Pulmonary artery endothelial cell (primary cell): ENCODE results near the gene SLC25A21. TPM values are rescaled to one million over a fixed set of nuclear protein-coding genes. Genes with fewer than 3 reads are reported as not detected.
A peak's percentile ranks its signal among the peaks of the same experiment; 100 is the strongest.

ENCODE experiments used
- DNase-seq: peaks from one replicate; pipeline ENCODE4 v3.0.0-alpha.2; 2011; ENCODE audit warnings: low read depth, low spot score
- total RNA-seq: library from RNA; depleted of rRNA; stranded (reverse); fragments of >200 nt; gene quantifications from 2 replicates; pipeline ENCODE4 v1.2.3, GENCODE V29; 2014

SLC25A21 gene
- total RNA-seq, 1 donor from 2014 or later = 2.2 TPM

DNA sequence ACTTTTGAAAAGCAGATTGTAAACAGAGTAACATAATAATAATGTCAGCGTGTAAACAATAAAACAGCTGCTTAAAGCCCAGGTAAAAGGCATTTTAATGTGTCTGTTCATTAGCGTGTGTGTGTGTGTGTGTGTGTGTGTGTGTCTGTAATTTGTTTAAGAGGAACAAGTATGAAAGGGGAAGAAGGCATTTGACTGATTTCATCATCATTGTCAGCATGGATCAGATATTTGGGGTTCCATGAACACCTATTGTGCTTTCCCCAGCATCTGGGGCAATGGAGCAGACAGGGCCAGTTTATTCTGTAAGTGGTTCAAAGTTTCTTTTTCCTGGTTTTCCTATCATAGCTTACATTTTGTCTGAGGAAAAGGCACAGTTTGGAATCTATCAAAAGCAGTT, 28.9 kb downstream of the SLC25A21 start:
- no peak for DNase-seq

DNA sequence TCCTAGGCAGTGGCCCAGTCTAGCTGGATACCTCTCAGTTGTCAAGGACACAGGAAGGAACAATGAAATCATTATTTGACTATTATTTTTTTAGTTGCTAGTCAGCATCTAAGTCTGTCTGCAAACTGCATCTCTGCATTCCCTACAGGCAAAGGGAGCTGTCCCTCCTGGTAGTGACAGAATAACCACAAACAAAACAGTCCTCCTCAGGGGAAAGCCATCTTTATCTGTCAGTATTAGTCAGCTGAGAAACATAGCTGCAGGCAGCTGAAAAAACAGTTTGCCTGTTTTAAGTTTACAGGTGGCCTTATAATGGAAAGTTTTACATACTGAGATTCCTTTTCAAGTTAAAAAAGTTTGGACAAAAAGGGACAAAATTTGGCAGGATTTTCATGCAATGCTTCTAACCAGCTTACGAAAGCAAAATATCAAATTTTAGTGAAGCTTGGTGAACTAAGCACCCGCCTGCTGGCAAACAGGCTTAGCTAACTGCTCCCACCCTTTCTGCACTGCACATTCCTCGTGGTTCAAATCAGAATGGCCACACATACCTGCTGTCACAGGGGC, 29.5 kb downstream of the SLC25A21 start:
- peak; percentile 8 for DNase-seq

DNA sequence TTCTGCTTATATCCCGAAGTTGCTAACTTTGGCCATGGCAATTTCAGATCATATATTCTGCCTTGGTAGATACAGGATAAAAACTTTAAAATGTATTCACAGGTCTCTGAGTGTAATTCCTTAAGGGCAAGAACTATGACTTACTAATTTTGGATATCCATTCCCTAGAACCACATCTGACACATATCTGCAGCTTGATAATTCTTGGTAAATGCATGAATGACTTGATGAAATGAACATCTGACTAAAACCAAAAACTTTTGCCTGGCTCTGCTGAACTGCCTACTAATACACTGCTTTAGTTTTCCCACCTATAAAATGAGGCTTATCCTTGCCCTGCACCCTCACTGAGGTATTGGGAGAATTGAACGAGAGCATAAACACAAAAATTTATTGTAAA, 32.2 kb downstream of the SLC25A21 start:
- no peak for DNase-seq

DNA sequence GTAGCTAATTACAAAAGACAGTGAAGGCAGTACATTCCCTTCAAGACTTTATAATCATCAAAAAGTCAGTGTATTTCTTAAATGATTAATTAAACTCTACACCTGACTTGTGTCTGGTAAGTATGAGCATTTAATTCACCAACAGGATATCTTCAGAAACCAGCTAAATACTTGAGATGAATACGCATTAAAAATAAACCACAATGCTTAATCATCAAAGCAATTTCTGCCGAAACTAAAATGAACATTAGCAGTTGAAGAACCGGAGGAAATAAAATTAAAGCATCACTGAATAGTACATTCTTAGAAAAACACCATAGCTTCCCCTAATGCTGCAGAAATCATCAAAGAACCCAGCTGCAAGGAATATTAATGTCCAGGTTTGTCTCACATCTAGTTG, 32.7 kb downstream of the SLC25A21 start:
- no peak for DNase-seq

DNA sequence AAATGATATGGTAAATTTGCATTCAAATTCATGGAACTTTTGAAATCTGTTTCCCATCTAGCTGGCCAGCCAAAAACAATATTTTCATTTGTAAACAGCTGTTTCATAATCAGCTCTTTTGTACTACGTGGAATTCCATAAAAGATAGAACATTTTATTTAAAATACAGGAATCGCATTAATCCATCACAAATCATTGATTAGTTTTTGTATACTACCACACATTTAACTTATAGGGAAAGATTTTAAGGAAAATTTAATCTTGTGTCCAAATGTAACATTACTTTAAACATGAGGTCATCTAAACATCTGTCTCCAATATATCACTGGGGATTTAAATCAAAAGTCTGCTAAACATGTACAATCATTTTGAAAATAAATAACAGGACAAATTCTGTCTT, 33.5 kb downstream of the SLC25A21 start:
- no peak for DNase-seq

DNA sequence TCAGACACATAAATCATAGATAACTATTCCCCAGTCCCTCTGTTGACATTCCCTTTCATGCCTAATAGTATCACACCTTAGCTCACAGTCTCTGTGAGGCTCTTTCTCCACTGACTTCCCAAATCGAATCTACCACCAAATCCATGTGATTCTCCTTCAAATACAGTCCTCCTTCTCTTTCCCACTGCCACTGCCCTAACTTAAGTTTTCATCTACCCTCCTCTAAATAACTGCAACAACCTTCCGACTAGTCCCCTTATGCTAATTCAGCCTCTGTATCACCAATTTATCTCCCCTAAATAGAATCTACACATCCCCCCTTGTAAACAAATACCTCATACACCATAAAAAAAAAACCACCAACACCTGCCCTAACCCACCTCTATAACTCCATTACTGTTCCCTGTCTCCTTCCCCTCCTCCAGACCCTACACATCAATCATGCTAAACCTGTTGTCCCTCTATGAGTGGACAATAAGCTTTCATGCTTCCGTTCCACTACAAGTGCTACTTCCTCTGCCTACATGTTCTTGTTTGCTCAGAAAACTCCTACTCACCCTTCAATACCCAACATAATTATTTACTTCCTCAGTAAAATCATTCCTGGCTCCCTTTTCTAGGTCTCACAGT, 39.0 kb downstream of the SLC25A21 start:
- DNase-seq = no peak

DNA sequence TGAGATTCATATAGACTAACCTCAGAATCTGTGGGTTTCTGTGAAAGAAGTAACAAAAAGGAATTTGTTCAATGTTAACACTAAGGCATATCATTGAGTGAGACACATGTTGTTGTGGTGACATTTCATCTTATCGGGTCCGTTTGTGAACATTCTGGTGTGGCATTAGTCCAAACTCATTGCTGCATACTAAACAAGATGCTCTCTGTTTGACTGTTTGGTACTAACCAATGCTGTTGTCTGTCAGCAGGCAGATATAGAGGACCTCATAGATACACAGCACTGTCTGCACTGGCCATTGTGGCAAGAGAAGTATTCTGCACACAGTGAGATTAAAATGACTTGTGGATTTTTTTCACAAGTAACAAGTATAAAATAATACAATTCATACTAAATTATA, 41.2 kb downstream of the SLC25A21 start:
- no peak for DNase-seq

DNA sequence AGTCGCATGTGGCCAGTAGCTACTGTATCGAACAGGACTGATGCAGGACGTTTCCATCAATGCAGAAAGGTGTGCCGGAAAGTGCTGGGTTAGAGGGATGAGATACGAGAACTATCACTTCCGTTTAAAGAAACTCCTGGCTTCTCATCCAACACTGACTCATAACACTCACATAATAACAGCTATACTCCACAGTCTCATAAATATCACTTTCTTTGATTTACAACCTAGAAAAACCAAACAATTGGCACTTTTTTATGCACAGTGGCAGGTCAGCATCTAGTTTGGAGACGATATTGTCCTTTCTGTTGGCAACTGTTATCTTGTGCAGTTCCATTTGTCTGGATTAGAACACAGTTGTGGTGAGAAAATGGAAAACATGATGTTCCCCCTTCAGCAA, 43.4 kb downstream of the SLC25A21 start:
- DNase-seq = no peak

DNA sequence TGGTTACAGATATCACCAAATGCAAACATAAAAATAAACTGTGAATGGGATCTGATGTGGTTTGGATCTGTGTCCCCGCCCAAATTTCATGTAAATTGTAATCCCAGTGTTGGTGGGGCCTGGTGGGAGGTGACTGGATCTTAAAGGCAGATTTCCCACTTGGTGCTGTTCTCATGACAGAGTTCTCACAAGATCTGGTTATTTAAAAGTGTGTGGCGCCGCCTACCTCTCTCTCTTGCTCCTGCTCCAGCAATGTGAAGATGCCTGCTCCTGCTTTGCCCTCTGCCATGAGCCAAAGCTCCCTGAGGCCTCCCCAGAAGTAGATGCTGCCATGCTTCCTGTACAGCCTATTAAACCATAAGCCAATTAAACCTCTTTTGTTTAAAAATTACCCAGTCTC, 47.8 kb downstream of the SLC25A21 start:
- no peak for DNase-seq

DNA sequence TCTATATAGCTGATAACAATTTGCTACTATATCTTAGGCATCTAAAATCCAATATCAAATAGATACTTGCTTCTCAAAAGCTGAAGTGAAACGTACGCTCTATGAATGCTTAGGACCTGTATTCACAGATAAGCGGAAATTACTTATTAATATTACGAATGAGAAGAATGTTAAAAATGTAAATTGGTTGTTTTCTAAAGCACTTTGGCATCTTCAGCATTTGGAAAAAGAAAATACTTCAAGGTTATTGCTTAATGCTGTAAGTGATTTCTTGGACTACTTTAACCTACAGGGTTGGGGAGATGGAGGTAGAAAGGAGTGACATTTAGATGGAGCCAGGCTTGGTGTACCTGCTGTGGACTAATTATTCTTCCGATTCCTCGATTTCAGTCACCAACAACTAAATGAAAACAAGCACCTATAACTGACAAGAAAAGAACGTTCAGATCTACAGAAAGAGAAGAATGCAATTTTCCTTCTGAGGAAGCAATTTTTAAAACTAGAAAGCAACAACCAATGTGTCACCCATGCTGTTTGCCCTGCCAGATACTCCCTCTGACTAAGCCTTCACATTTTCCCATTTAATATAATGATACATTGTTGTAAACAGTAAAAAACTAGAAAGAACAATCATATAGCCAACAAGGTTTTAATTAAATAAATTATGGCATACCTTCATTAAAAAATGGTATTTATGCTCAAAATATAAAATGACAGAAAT, 49.3 kb downstream of the SLC25A21 start:
- no peak for DNase-seq

DNA sequence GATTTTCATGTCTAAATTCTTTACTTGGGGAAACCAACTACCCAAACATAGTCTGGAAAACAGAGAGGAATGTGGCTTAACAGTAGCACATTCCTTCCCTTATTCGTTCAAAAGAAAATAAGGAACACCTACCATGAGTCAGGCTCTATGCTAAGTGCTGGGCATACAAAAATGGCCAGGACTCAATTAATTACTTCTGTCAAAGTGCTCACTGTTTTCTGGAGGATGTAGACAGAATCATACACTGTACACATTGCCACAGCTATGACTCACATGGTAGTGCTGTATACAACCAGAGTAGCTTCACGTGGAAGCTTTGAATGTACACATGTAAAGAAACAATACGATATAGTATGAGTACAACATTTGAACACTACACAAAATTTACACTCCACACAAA, 50.1 kb downstream of the SLC25A21 start:
- peak; percentile 41 for DNase-seq

DNA sequence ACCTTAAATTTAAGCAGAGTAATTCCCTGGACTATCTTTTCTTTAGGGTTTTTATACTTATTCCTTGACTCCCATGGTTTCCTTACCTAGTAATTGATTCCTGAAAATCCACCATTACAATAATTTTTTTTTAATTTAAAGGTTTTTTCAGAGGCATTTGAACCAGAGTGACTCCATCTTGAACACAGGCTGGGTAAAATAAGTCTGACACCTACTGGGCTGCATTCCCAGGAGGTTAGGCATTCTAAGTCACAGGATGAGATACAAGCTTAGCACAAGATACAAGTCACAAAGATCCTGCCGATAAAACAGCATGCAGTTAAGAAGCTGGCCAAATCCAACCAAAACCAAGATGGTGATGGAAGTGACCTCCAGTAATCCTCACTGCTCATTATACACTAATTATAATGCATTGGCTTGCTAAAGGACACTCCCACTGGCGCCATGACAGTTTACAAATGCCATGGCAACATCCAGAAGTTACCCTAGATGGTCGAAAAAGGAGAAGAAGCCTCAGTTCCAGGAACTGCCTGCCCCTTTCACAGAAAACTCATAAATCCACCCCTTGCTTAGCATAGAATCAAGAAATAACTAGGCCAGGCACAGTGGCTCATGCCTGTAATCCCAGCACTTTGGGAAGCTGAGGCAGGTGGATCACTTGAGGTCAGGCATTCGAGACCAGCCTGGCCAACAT, 53.6 kb downstream of the SLC25A21 start:
- no peak for DNase-seq

DNA sequence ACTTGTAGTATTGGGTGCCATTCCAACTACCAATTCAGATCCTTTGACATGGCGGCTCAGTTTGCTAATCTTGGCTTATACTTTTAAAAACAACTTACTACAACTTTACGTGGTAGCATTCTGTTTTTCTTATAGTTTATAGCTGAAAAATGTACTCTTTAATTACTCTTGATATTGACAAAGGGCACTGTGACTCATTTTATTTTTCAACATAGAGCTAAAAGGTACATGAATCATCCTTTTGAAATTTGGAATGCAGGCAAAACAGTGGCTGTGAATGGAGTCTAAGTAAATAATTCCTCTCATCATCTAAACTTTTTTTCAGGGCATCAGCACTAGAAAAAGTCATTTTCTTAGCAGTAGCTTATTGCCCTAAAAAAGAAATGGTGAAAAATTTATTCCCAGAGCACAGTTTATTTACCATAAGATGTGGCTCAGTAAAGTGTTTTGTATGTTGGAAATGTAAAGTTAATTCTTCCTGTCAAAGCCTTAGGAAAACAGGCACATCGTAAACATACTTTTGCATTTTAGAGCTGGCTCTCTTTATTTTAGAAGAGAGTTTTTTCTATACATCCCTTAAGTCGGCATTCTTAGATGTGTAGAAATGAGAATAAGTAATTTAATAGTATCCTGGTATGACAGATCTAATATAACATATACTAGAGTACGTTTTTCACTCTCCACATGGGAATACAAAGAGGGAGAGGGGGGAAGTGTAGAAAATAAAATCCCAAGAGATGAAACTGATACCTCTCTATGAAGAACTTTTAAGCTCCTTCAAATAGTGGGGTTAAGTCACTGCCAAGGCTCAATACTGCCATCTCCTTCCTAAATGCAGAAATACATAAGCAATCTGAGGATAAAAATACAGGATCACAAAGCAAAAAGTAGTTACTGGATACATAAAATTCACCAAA, 55.2 kb downstream of the SLC25A21 start:
- DNase-seq = no peak

DNA sequence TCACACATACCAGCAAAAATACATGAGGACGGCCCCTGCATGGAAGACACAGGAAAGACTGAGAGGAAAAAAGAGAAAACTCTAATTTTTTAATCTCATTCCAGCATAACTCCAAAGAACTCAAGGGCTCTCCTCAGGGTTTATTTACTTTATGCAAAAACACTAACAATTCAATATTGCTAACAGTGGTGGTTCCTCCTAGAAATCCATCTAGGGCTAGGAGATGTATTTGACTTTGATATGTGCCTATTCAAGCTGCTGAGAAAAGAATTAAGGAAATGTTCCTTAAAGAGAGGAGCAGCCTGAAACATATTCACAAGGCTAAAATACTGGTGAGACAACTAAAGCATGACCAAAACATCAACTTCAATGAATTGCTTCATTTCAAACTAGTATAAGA, 57.0 kb downstream of the SLC25A21 start:
- DNase-seq = no peak

DNA sequence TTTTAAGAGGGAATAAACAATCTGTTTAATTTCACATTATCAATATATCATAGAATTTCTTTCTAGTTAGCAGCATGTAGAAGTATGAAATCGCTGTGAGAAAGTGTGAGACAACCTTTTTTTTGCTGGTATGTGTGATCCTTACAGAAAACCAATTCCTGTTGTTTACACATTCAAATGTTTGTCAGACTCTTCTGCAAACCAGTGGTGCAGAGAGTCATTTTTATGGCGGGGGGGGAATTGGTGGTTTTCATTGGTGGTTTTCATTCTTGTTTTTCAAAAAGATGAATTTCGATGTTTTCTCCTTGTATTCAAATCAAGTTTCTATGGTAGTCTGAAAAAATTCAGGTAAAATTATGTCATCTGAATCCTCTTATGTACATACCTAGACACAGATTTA, 57.8 kb downstream of the SLC25A21 start:
- DNase-seq = no peak

DNA sequence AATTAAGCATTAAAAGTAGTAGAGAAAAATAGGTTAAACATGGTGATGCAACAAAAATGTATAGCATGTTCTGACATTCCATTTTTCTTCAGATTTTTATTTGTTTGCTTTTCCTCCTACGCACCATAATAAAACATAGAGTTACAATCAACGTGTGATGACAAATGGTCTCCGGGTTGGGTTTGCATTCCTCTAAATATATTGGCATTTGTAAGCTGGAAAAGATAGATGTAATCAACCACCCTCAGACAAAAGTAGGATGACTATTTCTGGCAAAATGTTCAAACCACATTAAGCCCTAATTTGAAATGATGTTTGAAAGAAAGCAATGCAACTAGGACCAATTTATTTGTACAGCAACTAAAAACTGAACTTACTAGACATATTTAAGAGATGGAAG, 58.4 kb downstream of the SLC25A21 start:
- no peak for DNase-seq

DNA sequence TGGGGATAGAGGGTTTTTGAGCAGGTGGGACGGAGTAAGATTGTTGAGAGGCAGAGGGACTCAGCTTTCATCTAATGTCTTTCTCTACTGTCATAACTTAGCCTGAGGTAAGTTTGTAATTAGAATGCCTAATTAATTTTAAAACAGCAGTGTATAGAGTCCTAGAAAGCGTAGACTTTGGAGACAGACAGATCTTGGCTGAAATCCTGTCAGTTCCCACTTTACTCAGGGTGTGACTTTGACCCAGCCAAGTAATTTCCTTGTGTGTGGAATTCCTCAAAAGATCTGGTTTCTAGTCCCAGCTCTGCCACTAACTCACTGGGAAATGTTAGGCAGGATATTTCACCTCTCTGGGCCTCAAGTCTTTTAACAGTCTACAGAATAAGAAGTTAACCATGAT, 74.3 kb downstream of the SLC25A21 start:
- DNase-seq = no peak

DNA sequence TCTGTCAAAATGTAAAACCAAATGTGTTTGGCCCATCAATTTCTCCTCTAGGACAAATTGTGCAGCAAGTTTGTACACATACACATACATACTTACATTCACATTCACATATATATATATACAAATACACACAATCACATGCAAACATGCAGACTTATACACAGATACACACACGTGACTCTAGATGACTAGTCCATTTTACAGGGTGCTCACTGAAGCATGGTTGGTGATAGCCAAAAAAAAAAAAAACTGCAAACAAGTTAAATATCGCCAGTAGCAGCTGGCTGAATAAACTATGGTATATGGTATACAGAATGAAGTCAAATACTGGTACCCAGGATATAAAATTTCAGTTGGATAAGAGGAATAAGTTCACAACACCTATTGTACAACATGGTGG, 77.9 kb downstream of the SLC25A21 start:
- no peak for DNase-seq

DNA sequence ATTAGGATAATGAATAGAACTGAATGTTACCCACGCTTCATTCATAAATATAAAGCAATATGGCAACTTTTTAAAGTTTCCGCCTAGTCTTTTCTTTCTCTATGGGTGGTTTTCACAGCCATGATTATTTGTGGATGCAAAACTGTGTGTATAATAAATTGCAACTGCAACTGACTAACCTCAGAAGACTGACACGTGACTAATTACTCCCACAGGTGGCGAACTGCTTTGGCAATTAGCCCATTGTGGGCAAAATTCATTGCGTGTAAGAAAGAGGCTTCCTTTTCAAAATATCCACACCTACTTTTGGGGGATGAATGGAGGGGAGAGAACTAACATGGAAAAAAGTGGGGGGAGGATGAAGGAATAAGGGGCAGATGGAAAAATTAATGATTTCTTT, 79.0 kb downstream of the SLC25A21 start:
- DNase-seq = no peak

DNA sequence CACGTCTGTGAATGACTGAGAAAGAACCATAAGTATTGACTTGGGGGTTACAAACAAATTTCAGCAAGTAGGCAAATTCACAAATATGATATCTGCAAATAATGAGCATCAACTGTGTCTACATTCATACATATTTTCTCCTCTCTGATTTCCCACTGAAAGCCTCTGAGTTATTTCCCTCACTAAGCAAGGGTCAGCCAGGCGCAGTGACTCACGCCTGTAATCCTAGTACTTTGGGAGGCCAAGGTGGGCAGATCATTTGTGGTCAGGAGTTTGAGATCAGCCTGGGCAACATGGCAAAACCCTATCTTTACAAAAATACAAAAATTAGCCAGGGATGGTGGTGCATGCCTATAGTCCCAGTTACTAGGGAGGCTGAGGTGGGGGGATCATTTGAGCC, 80.8 kb downstream of the SLC25A21 start:
- DNase-seq = no peak

DNA sequence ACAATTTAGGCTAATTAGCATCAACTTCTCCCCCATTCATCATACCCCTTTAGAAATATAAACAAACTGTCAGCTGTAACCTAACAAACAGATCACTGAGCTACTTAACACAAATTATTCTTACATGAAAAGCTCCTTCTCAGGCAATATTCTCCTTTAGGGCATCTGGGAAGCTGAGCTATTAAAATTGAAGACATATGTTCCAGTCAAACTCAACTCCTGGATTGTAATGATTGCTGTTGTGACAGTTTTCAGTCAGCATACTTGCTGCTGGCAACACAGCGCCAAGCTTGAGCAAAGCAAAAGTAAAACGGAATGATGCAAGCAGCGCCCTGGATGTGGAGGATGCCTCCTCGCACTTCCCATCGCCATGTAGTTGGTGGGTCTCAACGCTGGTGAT, 82.4 kb downstream of the SLC25A21 start:
- DNase-seq = no peak
